AG08395 (cell line): ENCODE data around the gene TTLL4.

Source experiments
- DNase-seq: peaks from one replicate; pipeline ENCODE4 v3.0.0; 2012; ENCODE audit warnings: mixed read lengths, low spot score

The TTLL4 gene

GRCh38 chr2:218717262-218717661, 6.6 kb downstream of the TTLL4 start:
- DNase-seq = no peak

GRCh38 chr2:218718058-218718457, 7.4 kb downstream of the TTLL4 start:
- DNase-seq = no peak

GRCh38 chr2:218719457-218719856, 8.8 kb downstream of the TTLL4 start:
- no peak for DNase-seq

GRCh38 chr2:218720048-218721041, 9.7 kb downstream of the TTLL4 start:
- DNase-seq = no peak

- DNase-seq = no peak
These were observed 10.9 kb downstream of the TTLL4 start for GRCh38 chr2:218721488-218721887.

- DNase-seq = no peak
These were observed 11.3 kb downstream of the TTLL4 start for GRCh38 chr2:218721934-218722333.

GRCh38 chr2:218722419-218722818, 11.8 kb downstream of the TTLL4 start:
- no peak for DNase-seq

GRCh38 chr2:218722876-218723785, 12.5 kb downstream of the TTLL4 start:
- no peak for DNase-seq

GRCh38 chr2:218726004-218726574, 15.5 kb downstream of the TTLL4 start:
- no peak for DNase-seq

- DNase-seq = no peak
These were observed 17.0 kb downstream of the TTLL4 start for GRCh38 chr2:218727502-218728165.

GRCh38 chr2:218729640-218730039, 19.0 kb downstream of the TTLL4 start:
- DNase-seq = no peak

GRCh38 chr2:218732052-218732760, 21.6 kb downstream of the TTLL4 start:
- DNase-seq = no peak

GRCh38 chr2:218732761-218733158, 22.1 kb downstream of the TTLL4 start:
- DNase-seq = no peak

- DNase-seq = peak; percentile 13
These were observed 22.8 kb downstream of the TTLL4 start for GRCh38 chr2:218733171-218734021.

GRCh38 chr2:218734190-218734975, 23.7 kb downstream of the TTLL4 start:
- no peak for DNase-seq

GRCh38 chr2:218736531-218736930, 25.9 kb downstream of the TTLL4 start:
- DNase-seq = no peak

- DNase-seq = no peak
These were observed 32.4 kb downstream of the TTLL4 start for GRCh38 chr2:218743068-218743467.

GRCh38 chr2:218744615-218745014, 34.0 kb downstream of the TTLL4 start:
- DNase-seq = no peak

GRCh38 chr2:218745160-218745558, 34.5 kb downstream of the TTLL4 start:
- no peak for DNase-seq
